Cardiac septum (tissue), 1 donor: ENCODE data around the gene SMURF2. TPM values are rescaled to one million over a fixed set of nuclear protein-coding genes. Genes with fewer than 3 reads are reported as not detected.

Experiments used
- DNase-seq: peaks from one replicate; pipeline ENCODE4 v3.0.0-alpha.2; 2020; ENCODE audit warnings: low spot score
- intact Hi-C: fragments of 100-400 bp; cut with DNase I; formaldehyde crosslinking; loops from one replicate; pipeline ENCODE4 v1.14.0; 2022
- total RNA-seq: library from RNA; stranded (reverse); fragmentation: NEBNext Ultra II Directional; extraction: Animal tissue kit (Norgen Biotek cat#: 25700); gene quantifications from one replicate; pipeline ENCODE4 v1.2.1, GENCODE V29; 2021
- donor health status: DM: no; HTN: no; CAD: no.

Gene SMURF2
- total RNA-seq, 1 donor from 2014 or later: 17.4 TPM

DNA sequence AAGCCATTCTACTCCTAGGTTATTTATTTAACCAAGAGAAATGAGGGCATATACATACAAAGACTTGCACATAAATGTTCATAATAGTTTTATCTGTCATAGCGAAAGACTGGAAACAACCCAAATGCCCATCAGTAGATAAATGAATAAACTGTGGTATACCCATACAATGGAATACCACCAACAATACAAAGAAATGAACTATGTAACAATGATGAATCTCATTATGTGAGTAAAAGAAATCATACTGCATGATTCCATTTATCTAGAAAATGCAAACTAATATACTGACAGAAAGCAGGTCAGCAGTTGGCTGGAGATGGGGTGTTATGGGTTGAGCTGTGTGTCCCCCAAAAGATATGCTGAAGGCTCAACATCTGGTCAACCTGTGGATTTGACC, 98.0 kb downstream of the SMURF2 start:
- intact Hi-C loops: no loop called here
- no peak for DNase-seq

DNA sequence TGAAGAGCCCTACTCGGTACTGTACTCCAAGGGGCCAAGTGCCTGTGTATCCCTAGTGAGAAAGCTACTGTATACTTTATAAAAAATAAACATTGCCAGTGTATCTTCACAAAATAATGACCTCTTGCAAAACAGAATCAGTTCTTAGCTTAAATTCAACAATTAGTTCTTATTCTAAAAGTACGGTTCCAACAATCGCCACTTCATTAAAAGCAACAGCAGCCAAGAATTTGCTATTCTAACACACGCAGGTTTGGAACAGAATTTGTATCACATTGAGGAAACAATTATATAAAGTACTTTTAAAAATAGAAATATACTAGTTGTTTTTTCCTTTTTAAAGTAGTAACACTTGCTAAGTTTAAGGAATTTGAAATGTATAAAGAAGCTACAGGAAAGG, 106.8 kb downstream of the SMURF2 start:
- intact Hi-C loops: no loop called here
- DNase-seq: no peak

DNA sequence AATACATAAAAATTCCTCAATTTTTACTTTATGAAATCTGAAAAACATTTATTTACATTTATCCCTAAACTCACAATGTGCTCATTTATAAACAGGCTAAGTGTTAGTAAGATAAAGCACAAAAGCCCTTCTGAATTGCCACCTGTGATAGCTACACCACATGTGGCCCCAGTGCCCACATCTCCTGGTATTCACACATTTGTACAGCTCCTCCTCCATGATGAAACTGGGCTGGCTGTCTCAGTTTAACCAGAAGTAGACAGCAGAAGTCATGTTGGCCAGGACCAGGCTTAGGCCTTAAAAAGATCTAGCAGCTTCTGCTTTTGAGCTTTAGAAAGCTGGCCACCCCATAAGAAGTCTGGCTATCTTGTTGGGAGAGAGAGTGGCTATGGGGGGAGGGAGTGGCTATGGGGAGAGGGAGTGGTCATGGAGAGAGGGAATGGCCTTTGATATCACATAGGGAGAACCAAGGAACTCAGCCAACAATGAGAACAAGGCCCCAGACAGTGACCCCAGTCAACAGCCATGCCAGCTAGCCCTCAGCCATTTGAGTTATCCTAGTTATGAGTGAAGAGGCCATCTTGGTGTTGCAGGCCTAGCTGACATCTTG, 108.0 kb downstream of the SMURF2 start:
- intact Hi-C loops: no loop called here

DNA sequence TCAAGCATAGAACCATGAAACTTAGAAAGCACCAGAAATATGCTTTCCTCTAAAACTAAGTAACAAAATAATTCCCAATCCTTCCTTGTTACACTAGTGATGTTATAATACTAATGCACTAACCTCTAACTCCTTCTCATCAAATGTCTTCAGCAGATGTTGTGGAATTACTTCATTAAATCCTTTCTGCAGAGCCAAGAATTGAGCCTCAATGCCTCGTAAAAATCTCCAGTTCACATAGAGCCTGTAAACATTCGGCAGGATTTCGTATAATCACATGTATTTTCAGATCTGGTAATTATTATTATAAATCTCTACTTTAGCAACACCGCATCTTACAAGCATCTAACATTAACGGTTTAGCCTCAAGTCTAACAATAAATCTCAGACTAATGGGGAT, 110.6 kb downstream of the SMURF2 start:
- DNase-seq: no peak
- intact Hi-C loops: no loop called here

More for the DNA sequence above, 108.0 kb downstream of the SMURF2 start:
- DNase-seq: no peak

DNA sequence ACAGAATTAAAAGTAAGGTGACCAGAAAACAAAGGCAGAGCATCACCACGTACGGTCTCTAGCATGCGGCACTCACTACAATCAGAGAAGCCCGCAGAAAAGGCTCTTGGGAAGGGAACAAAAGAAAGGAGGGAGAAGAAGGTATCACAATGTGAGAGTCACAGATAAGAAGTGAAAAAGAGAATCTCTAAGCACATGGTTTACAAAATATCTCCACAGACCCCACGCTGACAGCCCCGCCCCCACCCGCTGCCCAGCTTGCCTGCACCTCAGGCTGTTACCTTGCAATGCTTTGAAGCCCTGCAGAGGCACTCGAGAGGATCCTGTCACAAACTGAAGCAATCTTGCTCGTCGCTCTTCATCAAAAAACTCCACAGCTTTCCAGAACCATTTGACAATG, 114.8 kb downstream of the SMURF2 start:
- intact Hi-C loops: no loop called here
- no peak for DNase-seq

DNA sequence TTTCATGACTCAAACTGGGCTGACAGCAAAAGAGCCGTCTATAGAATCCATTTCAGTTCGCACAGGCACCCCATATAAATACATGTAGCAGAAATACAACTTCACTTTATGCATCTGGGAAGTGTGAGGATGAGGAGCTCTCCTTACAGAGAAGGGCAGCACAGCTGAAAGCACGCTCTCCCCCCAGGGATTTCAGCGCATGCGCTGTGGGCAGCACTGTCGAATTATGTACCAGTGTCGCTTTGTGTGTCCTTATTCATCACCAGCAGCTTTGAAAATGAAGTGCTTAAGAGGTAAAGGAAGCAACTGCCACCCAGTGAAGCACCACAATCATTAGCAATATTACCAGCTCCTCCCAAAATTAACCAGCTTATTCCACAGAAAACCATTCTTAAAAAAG, 115.4 kb downstream of the SMURF2 start:
- intact Hi-C loops: no loop called here
- no peak for DNase-seq

DNA sequence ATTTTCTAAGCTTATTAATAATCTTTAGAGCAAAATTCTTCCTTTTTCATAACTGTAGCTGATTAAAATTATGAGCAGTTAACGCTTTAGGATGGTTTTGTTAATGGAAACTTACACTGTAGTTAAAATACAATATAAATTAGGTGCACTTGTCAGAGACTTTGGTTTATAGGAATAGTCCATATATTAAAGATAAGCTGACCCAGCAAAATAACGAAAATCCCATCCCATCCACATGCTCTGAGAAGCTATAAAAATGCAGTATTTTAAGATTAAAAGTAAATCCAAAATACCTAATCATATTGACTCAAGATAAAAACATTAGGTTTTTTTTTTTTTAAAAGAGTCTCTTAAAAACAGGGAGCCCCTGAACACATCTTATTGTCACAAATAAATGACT, 117.4 kb downstream of the SMURF2 start:
- DNase-seq: no peak
- intact Hi-C loops: no loop called here

DNA sequence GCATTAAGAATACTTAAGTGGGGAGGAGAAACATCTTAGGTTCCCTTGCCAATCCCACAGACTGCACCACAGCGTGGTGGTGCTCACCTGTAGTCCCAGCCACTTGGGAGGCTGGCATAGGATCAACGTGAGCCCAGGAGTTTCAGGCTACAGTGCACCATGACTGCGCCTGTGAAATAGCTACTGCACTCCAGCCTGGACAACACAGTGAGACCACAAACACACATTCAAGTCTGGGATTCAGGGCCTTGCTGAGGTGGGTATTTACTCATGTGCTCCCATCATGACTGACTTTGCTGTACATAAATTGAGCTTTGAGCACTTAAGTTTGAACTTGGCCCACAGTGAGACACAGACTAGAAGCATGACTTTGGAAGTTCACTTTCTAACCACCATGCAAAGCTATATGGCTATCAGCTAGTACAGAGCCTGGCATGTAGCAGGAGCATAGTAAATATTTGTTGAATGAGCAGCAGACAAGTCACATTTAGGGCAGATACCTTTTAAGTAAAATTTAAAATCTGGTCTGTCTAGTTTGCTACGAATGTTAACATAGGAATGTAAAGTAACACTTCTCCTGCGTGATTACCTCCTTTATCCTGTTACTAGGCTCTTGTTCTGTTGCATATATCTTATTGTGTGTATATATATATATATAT, 121.9 kb downstream of the SMURF2 start:
- intact Hi-C loops: no loop called here
- no peak for DNase-seq

DNA sequence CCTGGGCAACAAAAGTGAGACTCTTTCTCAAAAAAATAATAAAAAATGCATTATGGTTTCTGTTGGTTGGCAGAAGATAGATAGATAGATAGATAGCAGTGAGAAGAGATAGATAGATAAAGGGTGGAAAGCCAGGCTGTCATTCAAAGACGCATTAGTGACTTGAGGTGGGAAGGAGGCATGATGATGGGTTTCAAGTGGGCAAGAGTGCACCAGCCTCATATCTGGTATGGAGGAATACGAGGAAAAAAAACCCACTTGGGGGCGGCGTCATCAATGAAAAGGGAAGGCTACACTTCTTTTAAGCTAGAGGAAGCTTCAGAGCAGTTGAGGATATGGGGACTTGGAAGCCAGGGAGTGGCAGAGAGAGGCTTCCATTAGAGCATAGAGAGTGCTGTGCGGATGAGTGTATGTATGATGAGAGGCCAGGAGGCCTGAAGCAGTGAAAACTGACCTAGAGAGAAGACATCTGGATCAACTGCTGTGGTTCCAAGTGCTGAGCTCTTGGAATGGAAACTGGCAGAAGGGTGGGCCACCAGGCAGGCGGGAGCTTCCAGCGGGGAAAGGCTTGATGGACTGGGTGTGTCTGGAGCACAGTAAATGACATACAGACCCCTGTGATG, 123.5 kb downstream of the SMURF2 start:
- DNase-seq: no peak
- intact Hi-C loops: no loop called here

DNA sequence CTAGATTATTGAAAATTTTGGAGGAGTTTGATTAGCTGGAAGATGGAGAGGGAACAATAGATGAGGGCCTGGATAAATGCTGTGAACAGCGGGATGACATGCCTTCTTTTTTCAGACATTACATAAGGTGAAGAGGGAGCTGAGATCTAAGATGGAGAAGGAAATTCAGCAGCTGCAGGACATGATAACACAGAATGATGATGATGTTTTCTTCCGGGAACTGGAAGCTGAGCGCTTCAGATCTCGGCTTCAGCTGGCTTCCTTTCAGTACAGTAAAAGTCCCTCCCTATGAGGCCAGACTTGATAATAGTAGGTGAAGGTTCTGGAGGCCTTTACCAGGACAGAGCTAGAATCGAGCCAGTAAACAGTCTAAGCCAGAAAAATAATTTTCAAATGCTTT, 124.6 kb downstream of the SMURF2 start:
- no peak for DNase-seq
- intact Hi-C loops: no loop called here

DNA sequence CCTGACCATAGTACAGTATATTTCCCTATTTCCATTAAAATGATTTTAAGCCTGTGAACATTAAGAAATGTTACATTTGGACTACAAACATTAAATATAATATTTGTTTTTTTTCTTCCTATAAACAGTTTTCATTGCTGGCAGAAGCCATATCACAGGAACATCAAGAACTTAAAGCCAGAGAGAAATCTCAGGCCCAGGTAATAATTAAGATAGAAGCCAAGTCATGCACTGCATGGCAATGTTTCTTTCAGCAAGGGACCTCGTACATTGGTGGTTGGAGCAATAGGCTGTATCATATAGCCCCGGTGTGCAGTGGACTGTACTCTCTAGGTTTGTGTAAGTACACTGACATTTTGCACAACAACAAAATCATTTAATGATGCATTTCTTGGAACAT, 125.2 kb downstream of the SMURF2 start:
- no peak for DNase-seq
- intact Hi-C loops: no loop called here

DNA sequence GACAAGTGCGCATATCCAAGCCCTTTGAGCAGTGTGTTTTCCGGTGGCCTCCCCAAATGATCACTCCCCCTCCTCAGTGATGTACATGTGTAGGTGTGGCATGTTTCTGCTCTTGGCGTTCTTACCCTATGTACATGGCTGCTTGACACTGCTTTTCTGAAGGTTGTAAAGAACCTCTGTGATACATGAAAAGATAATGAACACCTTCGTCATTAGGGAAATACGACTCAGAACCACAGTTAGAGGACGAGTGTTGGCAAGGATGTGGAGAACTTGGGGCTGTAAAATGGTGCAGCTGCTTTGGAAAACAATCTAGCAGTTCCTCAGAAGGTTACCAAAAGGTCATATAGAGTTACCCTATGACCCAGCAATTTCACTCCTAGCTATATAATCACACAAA, 126.8 kb downstream of the SMURF2 start:
- intact Hi-C loops: no loop called here
- DNase-seq: no peak

DNA sequence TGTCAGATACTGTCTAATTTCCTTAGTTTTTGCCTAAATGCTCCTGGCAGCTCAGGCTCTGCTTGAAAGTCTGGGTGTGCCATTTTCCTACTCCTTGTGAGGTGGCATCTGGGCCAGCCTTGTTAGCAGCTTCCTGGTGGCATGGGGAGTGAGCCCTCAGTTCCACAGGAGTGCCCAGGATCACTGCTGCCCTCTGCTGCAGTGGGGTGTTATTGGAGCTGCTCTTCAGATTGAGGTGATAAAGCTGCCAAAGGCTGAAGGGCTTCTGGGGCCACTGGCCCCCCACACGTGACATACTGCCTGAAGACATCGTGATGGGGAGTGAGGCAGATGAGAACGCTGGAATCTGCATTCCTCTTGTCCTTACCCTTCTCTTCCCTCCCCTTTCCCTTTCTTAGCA, 127.9 kb downstream of the SMURF2 start:
- intact Hi-C loops: no loop called here
- no peak for DNase-seq

DNA sequence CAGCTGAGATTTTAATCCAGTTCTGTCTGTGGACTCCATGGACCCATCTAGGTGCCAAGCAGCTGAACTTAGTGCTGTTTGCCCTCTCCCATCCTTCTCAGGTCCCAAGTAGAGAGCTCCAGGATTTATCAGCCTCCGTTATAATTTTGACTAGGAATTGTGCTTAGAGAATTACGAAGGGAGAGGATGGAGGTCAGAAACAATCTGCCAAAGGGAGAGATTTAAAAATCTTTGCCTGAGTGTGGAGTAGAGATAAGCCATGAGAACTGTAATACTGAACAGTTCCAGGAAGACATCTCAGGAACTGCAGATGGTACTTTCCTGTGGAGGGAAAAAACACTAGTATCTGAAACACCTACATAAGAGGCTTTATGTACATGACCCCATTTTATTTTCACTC, 128.3 kb downstream of the SMURF2 start:
- intact Hi-C loops: no loop called here

DNA sequence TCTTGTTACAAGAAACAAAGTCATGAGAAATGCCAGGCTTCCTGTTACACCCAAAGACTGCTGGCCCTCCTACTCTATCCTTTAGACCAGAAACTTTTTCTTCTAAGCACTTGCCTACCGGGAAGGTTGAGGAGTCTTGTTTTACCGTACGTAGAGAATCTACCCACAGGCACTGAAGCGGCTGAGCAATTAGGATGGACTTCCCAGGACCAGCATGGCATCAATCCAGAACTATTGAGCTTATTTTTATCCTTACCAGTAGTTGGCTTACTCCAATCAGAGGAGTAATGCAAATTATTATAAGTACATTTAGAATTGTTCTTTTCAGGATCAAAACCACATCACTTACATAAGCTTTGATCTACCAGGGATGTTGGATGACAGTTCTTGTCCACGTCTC, 129.7 kb downstream of the SMURF2 start:
- no peak for DNase-seq
- intact Hi-C loops: no loop called here

More for the DNA sequence above, 128.3 kb downstream of the SMURF2 start:
- no peak for DNase-seq

DNA sequence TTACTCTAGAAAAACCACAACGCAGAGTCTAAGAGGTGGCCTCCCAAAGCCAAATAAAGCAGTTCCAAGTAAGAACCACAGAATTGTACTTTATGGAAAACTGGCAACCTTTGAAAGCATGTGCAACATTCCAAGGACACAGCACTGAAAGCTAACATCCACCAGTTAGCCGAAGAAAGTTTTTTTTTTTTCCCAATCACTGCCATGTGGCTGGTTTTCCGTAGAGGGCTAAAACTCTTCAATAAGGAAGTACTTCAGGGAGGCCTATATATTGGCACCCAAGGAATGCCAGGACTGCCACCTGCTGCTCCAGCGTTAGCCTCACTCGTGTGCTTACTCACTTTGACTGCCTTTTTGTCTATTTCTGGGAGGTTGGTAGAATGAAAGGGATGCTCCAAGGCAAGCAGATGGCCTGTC, 130.1 kb downstream of the SMURF2 start:
- DNase-seq: no peak
- intact Hi-C loops: no loop called here

DNA sequence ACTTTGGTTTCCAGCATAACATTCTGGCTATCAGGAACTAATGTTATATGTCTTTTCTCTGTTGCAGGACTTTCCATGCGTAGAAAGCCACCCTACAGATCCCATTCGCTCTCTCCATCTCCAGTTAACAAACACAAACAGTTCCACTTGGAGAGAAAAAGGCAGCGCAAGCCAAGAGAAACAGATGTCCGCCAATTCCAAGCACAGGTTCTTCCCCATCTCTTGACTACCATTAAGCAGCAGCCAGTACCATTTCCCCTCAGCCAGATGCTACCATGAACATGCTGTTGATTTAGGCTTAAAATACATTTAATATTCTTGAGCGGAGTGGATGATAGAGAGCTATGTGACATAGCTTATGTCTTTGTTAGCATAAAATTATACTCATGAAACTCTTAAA, 132.9 kb downstream of the SMURF2 start:
- DNase-seq: no peak
- intact Hi-C loops: no loop called here

DNA sequence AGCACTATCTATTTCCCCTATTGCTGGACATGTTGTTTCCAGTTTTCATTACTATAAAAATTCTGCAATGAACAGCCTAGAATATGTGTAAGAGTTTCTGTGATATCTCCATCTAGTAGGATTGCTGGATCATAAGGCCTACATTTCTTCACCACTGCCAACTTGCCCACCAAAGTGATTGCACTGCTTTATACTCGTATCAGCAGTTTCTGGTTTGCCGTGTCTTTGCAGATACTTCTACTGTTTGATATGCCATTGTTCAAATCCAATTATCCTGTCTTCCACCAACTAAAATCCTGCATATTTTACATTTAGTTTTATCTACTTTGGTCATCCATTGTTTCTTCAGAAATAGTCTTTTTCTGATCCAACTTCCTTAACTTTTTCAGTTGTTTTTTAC, 134.2 kb downstream of the SMURF2 start:
- no peak for DNase-seq
- intact Hi-C loops: no loop called here

DNA sequence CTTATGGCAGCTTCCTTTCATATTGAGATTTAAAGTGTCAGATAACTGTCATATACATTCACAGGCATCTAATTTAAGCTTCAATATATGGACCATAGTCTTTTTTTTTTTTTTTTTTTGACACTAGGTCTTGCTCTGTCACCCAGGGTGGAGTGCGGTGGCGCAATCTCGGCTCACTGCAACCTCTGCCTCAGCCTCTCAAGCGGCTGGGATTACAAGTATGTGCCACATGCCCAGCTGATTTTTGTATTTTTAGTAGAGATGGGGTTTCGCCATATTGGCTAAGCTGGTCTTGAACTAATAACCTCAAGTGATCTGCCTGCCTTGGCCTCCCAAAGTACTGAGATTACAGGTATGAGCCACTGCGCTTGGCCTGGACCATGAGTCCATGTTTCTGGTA, 141.7 kb downstream of the SMURF2 start:
- intact Hi-C loops: no loop called here
- no peak for DNase-seq

DNA sequence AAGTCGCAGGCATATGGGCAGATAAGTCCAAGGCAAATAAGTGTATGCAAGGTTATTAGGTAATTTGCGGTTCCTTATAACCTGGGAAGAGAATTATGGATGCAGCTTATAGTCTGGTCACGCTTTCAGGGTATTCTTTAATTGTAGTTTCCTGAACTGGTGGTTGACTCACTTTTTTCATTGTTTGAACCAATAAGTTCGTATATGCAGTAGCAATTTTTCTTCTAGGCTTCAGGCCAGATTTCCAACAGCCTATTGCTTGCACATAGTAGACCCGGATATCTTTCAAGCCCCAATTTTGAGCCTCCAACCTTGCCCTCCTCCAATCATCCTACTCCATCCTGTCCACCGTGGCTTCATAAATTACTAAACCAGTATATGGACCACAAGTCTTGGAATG, 142.5 kb downstream of the SMURF2 start:
- no peak for DNase-seq
- intact Hi-C loops: no loop called here

DNA sequence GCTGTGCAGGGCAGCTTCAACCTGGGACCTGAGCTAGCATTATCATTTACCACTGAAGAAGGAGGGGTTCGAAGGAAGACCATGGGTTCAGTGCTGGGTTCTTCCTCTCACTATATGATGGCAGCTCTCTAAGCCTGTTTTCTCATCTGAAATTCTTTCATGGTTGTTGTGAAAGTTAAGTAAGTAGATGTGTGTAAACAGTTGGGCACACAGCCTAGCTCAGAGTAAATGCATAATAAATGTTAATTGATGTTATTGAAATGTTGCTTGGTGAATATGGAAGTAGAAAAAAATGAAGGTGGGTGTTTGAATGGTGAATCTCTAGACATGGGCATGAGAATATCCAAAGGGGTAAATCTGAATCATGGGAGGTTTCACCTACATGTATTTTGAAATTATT, 146.3 kb downstream of the SMURF2 start:
- intact Hi-C loops: no loop called here
- DNase-seq: no peak
